Lower leg skin (tissue), 3 donors: ENCODE results near the gene B4GALT2.

Experiments
- CTCF ChIP-seq, 3 donors: fragments of 450-650 bp; IDR thresholded peaks; one replicate each; pipeline ENCODE4 v1.5.1; 2016; ENCODE audit warnings: antibody characterized with exemption in 3 of 3, mild to moderate bottlenecking in 3 of 3, moderate library complexity in 2 of 3
- POLR2A ChIP-seq, 2 donors: fragments of 450-650 bp; IDR thresholded peaks; one replicate each; pipeline ENCODE4 v1.6.1; 2016 to 2017; ENCODE audit warnings: antibody characterized with exemption in 2 of 2, mild to moderate bottlenecking in 1 of 2, moderate library complexity in 1 of 2

- TF ChIP-seq CTCF (IDR thresholded peaks at IDR 0.05) (no peak), POLR2A (IDR thresholded peaks at IDR 0.05) (no peak)
Measured at GRCh38 chr1:43960798-43961197, 18.2 kb upstream of the B4GALT2 start.
